Measurements from ENCODE around the gene ASTN2.

ASTN2 gene

GRCh38 chr9:116436121-116436520 lies 978.7 kb downstream of the ASTN2 start:
- no peak for DNase-seq

- no peak for DNase-seq
Observed at GRCh38 chr9:116435706-116436105, 979.2 kb downstream of the ASTN2 start.

GRCh38 chr9:116434314-116434713 lies 980.5 kb downstream of the ASTN2 start:
- DNase-seq = no peak

- DNase-seq = no peak
Observed at GRCh38 chr9:116432051-116432450, 982.8 kb downstream of the ASTN2 start.

- no peak for DNase-seq
Observed at GRCh38 chr9:116430849-116431248, 984.0 kb downstream of the ASTN2 start.

GRCh38 chr9:116425244-116425643 lies 989.6 kb downstream of the ASTN2 start:
- no peak for DNase-seq

DNA sequence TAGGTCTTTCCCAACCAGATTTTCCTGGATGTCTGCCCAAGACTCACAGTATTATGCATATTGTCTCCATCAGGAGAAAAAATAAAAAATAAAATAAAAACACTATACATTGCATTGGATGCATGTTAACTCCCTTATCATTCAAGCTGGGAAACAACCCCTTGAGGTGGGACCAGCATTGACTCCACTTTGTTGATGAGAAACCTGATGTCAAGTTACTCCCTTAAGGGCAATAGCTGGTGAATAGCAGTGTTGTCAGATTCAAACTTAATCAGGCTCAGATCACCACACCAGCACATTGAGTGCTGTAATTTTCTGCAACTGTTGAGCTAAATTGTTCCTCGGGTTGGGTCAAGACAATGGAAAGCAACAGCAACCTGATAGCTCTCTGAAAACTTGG lies 991.7 kb downstream of the ASTN2 start:
- no peak for DNase-seq

DNA sequence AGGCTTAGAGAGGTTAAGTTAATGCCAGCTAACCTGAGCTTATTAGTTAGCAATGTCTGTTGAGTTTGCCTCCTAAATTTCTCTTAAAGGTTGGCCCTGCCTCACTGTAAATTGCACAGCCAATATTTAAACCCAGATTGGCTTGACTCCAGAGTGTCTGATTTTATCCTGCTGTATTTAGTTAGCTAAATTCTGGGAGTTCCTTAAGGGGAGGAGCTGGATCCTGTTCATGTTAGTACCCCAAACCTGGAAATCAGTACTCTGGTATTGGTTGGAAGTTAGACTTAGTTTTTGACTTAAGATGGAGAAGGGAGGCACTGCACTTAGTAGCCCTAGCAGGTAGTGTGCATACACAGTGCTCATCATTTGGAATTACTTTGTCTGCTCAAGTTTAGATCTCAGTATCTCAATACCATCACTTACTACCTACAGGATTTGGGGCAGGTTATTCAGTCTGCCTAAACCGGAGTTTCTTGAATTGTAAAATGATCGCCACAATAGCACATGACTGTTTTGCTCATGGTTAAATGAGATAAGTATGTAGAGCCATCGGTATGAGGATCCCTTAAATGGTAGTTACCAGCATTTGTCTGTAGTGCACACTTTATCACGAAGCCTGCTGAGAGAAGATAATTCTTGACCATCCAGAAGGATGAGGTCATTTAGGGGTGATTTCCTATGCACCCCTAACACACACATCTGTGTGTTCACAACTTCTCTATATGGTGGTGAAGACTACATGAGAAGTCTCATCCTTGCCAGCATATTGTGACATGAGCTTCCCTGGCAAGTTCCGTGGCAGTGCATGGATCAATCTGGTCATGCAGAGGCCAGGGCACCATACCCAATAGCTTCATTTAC lies 992.5 kb downstream of the ASTN2 start:
- no peak for DNase-seq

DNA sequence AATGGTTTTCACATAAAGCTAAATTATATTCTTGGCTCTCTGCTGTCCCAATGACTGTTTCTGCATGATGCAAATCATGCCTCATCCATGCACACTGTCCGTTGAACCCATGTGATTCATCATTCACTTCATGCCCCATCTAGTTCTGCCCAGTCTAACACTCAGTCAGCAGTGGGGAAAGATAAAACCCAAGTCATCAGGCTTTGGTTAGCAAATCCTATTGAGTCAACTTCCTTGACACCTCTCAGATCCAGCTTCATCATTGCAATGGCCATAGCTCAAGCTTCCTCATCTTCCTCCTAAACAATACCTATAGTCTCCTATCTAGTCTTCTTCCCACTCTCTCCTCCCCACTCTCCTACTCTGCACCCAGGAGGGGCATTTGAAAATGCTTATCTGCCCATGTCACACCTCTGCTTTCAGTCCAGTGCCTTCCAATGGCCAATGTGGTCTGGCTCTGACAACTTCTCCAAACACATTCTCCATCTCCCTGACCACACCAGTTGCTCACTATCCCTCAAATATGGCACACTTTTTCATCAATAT lies 993.8 kb downstream of the ASTN2 start:
- DNase-seq = no peak

- no peak for DNase-seq
Observed at GRCh38 chr9:116419181-116419580, 995.7 kb downstream of the ASTN2 start.

DNA sequence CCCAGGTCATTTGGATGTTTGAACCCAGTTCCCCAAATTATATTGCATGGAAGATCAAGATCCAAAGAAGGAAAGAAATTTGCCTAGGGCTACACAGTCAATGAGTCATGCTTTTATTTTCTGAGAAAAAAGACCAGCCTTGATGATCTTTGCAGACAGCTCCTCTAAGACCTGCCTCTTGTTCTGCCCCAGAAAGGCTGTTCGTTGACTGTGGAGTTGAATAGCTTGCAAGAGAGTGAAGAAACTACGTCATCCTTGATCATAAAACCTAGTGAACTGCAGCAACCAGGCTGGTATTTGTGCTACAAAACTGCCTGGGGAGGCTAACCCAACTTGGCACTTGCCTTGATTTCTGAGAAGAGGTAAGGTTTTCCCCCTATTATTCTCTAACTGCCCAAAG lies 997.4 kb downstream of the ASTN2 start:
- no peak for DNase-seq

- DNase-seq = no peak
Observed at GRCh38 chr9:116416421-116416820, 998.4 kb downstream of the ASTN2 start.

DNA sequence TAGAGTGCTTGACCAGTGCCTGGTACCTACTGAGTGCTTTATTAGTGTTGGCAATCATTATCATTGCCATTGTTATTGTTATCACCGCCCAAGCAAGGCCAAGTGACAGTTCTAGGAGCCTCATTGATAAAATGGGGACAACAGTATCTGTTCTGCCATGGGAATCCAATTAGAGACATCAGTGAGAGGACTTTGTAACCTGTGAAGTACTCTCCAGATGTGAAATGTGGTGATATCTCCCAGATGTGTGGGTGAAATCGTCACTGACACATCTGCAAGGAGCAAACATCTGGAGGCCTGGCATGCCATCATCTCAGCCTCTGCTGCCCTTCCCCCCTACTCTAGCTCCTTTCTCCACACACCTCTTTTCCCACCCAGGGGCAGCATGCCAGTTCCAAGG lies 1000.5 kb downstream of the ASTN2 start:
- DNase-seq = no peak

DNA sequence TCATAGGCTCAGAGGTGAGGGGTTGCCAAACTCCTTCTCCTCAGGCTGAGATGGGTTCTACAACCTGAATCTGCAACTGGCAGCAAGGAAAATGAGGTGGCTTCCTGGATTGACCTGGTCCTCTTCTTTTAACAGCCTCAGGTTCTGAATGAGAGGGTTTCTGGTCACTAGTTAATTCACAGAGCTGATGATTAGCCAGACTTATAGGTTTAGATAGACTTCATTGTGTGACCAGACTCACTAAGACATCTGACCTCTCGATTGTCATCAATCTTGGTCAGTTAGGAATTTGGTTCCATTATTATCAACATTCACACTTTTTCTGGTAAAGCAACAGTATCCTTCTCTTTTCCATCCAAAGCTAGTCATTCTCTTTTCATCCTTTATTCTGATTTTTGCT lies 1003.4 kb downstream of the ASTN2 start:
- DNase-seq = no peak

GRCh38 chr9:116409638-116410037 lies 1005.2 kb downstream of the ASTN2 start:
- no peak for DNase-seq

DNA sequence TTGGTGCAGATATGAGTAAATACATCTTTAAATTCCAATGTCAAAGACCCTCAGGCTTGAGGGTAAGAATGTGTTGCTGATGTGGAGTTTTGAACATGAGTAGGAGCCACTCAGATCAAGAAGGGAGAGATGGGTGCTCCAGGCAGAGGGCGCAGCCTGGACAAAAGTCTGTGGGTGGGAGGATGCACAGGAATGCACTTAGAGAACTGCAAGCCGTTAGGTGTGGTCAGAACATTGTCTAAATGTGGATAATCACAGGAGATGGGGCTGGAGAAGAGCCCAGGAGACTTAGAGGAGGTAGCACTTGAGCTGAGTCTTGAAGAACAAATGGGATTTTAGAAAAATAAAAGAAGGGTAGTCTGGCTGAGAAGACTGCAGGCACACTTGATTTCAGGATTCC lies 1005.7 kb downstream of the ASTN2 start:
- no peak for DNase-seq

DNA sequence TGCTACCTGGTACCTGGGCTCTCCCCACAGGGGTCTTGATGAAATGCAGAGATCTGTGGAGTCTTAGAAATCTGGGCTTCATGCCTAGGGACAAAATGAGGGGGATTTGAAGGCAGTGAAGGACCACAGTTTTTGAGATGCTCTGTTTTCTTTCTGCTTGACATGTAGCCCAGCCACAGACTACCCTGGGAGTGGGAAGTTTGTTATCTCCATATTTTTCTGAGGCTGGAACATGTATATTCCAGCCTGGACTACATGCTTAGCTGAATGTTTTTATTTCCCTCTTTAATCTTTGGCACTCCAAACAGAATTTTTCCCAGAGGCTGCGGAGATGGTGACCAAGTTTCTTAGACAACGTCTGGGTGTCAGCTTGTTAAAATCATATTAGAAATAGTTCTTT lies 1008.4 kb downstream of the ASTN2 start:
- DNase-seq = no peak

GRCh38 chr9:116405321-116405720 lies 1009.5 kb downstream of the ASTN2 start:
- DNase-seq = no peak

DNA sequence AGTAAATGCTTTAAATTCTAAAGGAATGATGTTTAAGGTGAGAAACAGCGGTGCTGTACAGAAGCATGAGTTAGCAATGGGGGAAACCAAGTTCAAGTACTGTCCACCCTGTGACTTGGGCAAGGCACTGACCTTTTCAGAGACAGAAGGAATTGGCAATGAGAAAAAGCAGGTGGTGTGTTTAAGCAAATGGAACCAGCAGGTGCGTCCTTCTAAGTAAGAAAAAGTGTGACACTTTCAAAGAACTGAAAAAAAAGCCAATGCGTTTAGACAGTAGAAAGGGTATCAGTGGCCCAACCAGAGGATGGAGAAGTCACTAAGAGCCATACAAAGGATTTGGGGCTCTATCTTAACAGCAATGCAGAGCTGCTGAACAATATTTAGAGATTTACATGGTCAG lies 1010.6 kb downstream of the ASTN2 start:
- DNase-seq = no peak

DNA sequence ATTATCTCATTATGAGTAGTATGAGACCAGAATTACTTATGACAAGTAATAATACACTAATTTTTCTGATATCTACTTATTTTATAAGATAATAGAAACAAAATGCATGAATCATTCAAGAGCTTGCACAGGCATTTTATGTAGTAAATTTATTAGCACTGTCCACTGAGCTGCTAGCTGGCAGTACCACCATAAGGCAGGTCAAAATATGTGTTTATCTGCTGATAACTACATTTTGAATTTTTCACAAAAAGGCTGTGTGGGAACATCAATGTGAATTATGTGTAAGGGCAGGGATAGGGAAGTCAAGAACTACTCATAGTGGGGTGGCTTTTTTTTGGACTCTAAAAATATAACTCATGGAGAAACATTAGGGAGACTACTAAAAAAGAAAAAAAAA lies 1011.7 kb downstream of the ASTN2 start:
- DNase-seq = no peak

DNA sequence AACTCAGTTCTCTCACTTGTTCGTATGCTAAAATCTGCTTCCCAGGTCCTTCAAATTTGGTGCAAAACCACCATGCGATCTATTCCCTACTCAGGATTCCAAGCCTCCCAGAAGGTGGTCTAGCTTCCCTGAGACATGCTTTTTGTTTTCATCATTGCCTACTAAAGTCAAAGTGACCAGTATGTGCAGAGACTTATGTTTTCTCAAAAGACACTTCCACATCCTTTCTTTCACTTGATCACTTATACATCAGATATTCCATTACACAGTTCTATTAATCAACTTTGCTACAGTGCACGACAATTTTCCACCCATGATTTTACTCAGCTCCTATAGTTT lies 1019.2 kb downstream of the ASTN2 start:
- DNase-seq = no peak

GRCh38 chr9:116394894-116395698 lies 1019.8 kb downstream of the ASTN2 start:
- no peak for DNase-seq

GRCh38 chr9:116394070-116394469 lies 1020.8 kb downstream of the ASTN2 start:
- no peak for DNase-seq

- no peak for DNase-seq
Observed at GRCh38 chr9:116393198-116393597, 1021.7 kb downstream of the ASTN2 start.

Data from SHP77 treated with DMSO at 0.1 percent for 48 hours (cell line).